CD14-positive monocyte (primary cell): ENCODE results near the gene COL5A3. TPM values are rescaled to one million over a fixed set of nuclear protein-coding genes. Genes with fewer than 3 reads are reported as not detected.

Source experiments
- DNase-seq, 3 donors: peaks; one replicate each; pipeline ENCODE4 v3.0.0-alpha.2; 2011 to 2022
- H2AFZ ChIP-seq: 2 replicates; pipeline ENCODE4 v1.6.0; 2012; ENCODE audit warnings: mild to moderate bottlenecking, low read depth, low read length, inconsistent platforms; ENCODE audit not compliant: insufficient read depth, poor library complexity, severe bottlenecking
- H3K27ac ChIP-seq, 2 donors: 1 replicate in 1 of 2; 2 replicates in 1 of 2; pipeline ENCODE4 v1.5.1; 2012 to 2013; ENCODE audit warnings: low read length in 2 of 2, control low read depth in 1 of 2, inconsistent platforms in 1 of 2, low read depth in 1 of 2, mild to moderate bottlenecking in 1 of 2
- H3K27me3 ChIP-seq, 2 donors: one replicate each; pipeline versions ENCODE4 v1.6.0 to v1.6.1; 2011 to 2013; ENCODE audit warnings: low read length in 2 of 2; ENCODE audit not compliant: control insufficient read depth in 2 of 2, insufficient read depth in 2 of 2
- H3K36me3 ChIP-seq, 2 donors: replicated peaks in 1 of 2; 1 replicate in 1 of 2; 2 replicates in 1 of 2; pipeline versions ENCODE4 v1.5.1 to v1.6.1; 2012 to 2013; ENCODE audit warnings: low read length in 2 of 2, control low read depth in 1 of 2, inconsistent platforms in 1 of 2, mild to moderate bottlenecking in 1 of 2; ENCODE audit not compliant: insufficient read depth in 2 of 2, control insufficient read depth in 1 of 2
- H3K4me1 ChIP-seq, 2 donors: 1 replicate in 1 of 2; 2 replicates in 1 of 2; pipeline versions ENCODE4 v1.5.1 to v1.6.1; 2012 to 2013; ENCODE audit warnings: low read length in 2 of 2, control low read depth in 1 of 2, inconsistent platforms in 1 of 2, mild to moderate bottlenecking in 1 of 2, moderate library complexity in 1 of 2; ENCODE audit not compliant: insufficient read depth in 2 of 2, control insufficient read depth in 1 of 2
- H3K4me2 ChIP-seq: replicated peaks from 2 replicates; pipeline ENCODE3; 2012; ENCODE audit warnings: low read length, moderate library complexity, mild to moderate bottlenecking; ENCODE audit not compliant: poor library complexity, severe bottlenecking; ENCODE audit errors: extremely low read depth
- H3K4me3 ChIP-seq, 3 experiments: fragments of 200-600 bp in 1 of 3; sonication (generic) in 1 of 3; replicated peaks in 1 of 3; 1 replicate in 2 of 3; 2 replicates in 1 of 3; pipeline ENCODE4 v1.5.1; 2011 to 2013; ENCODE audit warnings: low read length in 3 of 3, mild to moderate bottlenecking in 3 of 3, control low read depth in 2 of 3, low read depth in 2 of 3, inconsistent platforms in 1 of 3, moderate library complexity in 1 of 3
- H3K79me2 ChIP-seq: 2 replicates; pipeline ENCODE4 v1.6.0; 2012; ENCODE audit warnings: mild to moderate bottlenecking, control low read depth, inconsistent platforms, low read length, moderate library complexity; ENCODE audit not compliant: insufficient read depth
- H3K9ac ChIP-seq: 2 replicates; pipeline ENCODE4 v1.6.0; 2017; ENCODE audit warnings: low read length, mild to moderate bottlenecking; ENCODE audit not compliant: insufficient read depth, poor library complexity, severe bottlenecking
- H3K9me3 ChIP-seq, 2 donors: replicated peaks in 1 of 2; 1 replicate in 1 of 2; 2 replicates in 1 of 2; pipeline versions ENCODE4 v1.5.1 to v1.6.1; 2012 to 2013; ENCODE audit warnings: low read length in 2 of 2, control low read depth in 1 of 2; ENCODE audit not compliant: control insufficient read depth in 1 of 2, insufficient read depth in 1 of 2
- H4K20me1 ChIP-seq: 2 replicates; pipeline ENCODE4 v1.6.0; 2012; ENCODE audit warnings: mild to moderate bottlenecking, low read length, control low read depth, moderate library complexity; ENCODE audit not compliant: insufficient read depth
- H3K27ac Mint-ChIP-seq, 7 donors: one replicate each; pipeline ENCODE4 v1.8.0; 2020; ENCODE audit warnings: mild to moderate bottlenecking in 7 of 7, mixed read lengths in 7 of 7, moderate library complexity in 6 of 7, inconsistent platforms in 2 of 7
- H3K27me3 Mint-ChIP-seq, 3 donors: one replicate each; pipeline ENCODE4 v1.8.0; 2021 to 2022; ENCODE audit warnings: low read depth in 3 of 3, mild to moderate bottlenecking in 3 of 3, mixed read lengths in 3 of 3, moderate library complexity in 3 of 3, inconsistent platforms in 1 of 3
- H3K36me3 Mint-ChIP-seq, 2 donors: one replicate each; pipeline ENCODE4 v1.8.0; 2020; ENCODE audit warnings: mixed read lengths in 2 of 2, inconsistent platforms in 1 of 2, mild to moderate bottlenecking in 1 of 2
- H3K4me1 Mint-ChIP-seq: one replicate; pipeline ENCODE4 v1.8.0; 2020; ENCODE audit warnings: mild to moderate bottlenecking, mixed read lengths
- H3K4me3 Mint-ChIP-seq, 2 donors: one replicate each; pipeline ENCODE4 v1.8.0; 2020; ENCODE audit warnings: mild to moderate bottlenecking in 2 of 2, mixed read lengths in 2 of 2, moderate library complexity in 1 of 2
- H3K9me3 Mint-ChIP-seq, 7 donors: one replicate each; pipeline ENCODE4 v1.8.0; 2020 to 2022; ENCODE audit warnings: mixed read lengths in 7 of 7, mild to moderate bottlenecking in 6 of 7, moderate library complexity in 6 of 7, inconsistent platforms in 2 of 7
- CTCF ChIP-seq: fragments of 200-600 bp; IDR thresholded peaks from one replicate; pipeline ENCODE4 v1.8.0; 2022; ENCODE audit warnings: antibody characterized with exemption, mild to moderate bottlenecking
- WGBS: methylation state at CpG from one replicate; pipeline ENCODE4 v1.1.5; 2013; ENCODE audit warnings: missing lambda C conversion rate; ENCODE audit not compliant: insufficient coverage; 5-methylcytosine and 5-hydroxymethylcytosine counted together
- intact Hi-C, 2 donors: fragments of 100-400 bp; cut with micrococcal nuclease; formaldehyde crosslinking; loops; one replicate each; pipeline versions ENCODE4 v1.15.0 to v1.15.1; 2023
- polyA plus RNA-seq, 3 donors: library from polyadenylated mRNA; depleted of rRNA in 1 of 3; unstranded in 2 of 3; stranded (reverse) in 1 of 3; fragments of 300-500 nt in 2 of 3; fragments of >200 nt in 1 of 3; fragmentation: Illumina TruSeq in 2 of 3; gene quantifications; 1 replicate in 2 of 3; 2 replicates in 1 of 3; pipeline ENCODE4 v1.2.3, GENCODE V29; 2012 to 2021

COL5A3 gene
- polyA plus RNA-seq, 3 donors: not detected

DNA sequence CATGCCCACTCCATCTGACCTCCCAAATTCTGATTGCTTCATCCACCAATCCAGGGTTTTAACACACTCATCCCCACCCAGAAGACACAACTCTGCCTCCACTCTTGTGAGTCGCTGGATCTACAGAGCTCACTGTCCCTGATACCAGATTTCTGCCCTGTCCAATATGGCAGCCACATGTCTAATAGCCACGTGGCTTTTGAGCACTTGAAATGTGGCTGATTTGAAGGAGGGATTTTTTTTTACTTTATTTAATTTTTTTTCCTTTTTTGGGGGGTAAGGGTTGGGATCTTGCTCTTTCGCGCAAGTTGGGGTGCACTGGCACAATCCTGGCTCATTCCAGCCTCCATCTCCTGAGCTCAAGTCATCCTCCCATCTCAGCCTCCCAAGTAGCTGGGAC lies 49.2 kb downstream of the COL5A3 start:
- WGBS: no CpG with 5 or more reads among the region's 4 CpGs
- Histone ChIP-seq H3K4me1 (no peaks in the 10 kb centered on the region), H3K9me3 (no peaks in the 10 kb centered on the region), H3K9ac (no peak overlapping the region), H2AFZ (no peak overlapping the region), H3K27ac (no peak overlapping the region), H3K36me3 (no peaks in the 10 kb centered on the region), H3K27me3 (peaks cover 0 to 5% of the 10 kb centered on the region in 2 donors), H3K79me2 (no peaks in the 10 kb centered on the region), H3K4me3 (no peak overlapping the region), H4K20me1 (no peaks in the 10 kb centered on the region), H3K4me2 (no peak overlapping the region)
- intact Hi-C loops: no loop called here
- Mint-ChIP-seq H3K9me3 (peaks cover 0 to 7% (median 1%) of the 10 kb centered on the region in 7 donors), H3K27ac (peak overlapping the region in 1 of 7 donors; percentile 54), H3K36me3 (no peaks in the 10 kb centered on the region), H3K27me3 (peaks cover 15 to 39% (median 22%) of the 10 kb centered on the region in 3 donors), H3K4me3 (no peak overlapping the region), H3K4me1 (no peaks in the 10 kb centered on the region)
- DNase-seq: no peak
- no peak for TF ChIP-seq CTCF

DNA sequence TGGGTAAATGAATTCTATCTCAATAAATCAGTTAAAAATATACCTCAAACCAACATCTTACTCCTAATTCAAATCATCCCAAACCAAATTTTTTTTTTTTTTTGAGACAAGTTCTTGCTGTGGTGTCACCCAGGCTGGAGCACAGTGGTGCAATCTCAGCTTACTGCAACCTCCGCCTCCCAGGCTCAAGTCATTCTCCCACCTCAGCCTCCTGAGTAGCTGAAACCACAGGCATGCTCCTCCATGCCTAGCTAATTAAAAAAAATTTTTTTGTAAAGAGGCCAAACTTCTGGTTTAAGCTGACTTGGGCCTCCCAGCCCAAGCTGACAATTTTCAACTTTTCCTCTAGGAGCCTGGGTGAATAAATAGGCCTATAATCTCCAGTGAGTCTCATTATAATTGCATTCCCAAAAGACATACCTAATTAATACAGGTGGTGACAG lies 51.9 kb downstream of the COL5A3 start:
- no peak overlapping the region for H3K4me3 Mint-ChIP-seq
- no peak overlapping the region for H3K9ac ChIP-seq
- no peak overlapping the region for H3K4me2 ChIP-seq
- H3K27ac ChIP-seq: no peak overlapping the region
- no peak overlapping the region for H3K27ac Mint-ChIP-seq
- no peaks in the 10 kb centered on the region for H3K4me1 Mint-ChIP-seq
- no peak for TF ChIP-seq CTCF
- no peak overlapping the region for H2AFZ ChIP-seq
- no peaks in the 10 kb centered on the region for H3K36me3 ChIP-seq
- H3K9me3 Mint-ChIP-seq: peaks cover 0 to 7% (median 1%) of the 10 kb centered on the region in 7 donors
- no peak overlapping the region for H3K4me3 ChIP-seq
- DNase-seq: no peak
- peaks cover 5 to 25% (median 13%) of the 10 kb centered on the region in 3 donors for H3K27me3 Mint-ChIP-seq
- H3K27me3 ChIP-seq: no peaks in the 10 kb centered on the region
- 86% methylated on average over 1 of the region's 1 CpG for WGBS
- H4K20me1 ChIP-seq: no peaks in the 10 kb centered on the region
- H3K79me2 ChIP-seq: no peaks in the 10 kb centered on the region
- H3K36me3 Mint-ChIP-seq: no peaks in the 10 kb centered on the region
- H3K4me1 ChIP-seq: no peaks in the 10 kb centered on the region
- no peaks in the 10 kb centered on the region for H3K9me3 ChIP-seq
- intact Hi-C loops: no loop called here
